ENCODE data around the gene NFE2.
A peak's percentile ranks its signal among the peaks of the same experiment; 100 is the strongest.

The NFE2 gene

DNA sequence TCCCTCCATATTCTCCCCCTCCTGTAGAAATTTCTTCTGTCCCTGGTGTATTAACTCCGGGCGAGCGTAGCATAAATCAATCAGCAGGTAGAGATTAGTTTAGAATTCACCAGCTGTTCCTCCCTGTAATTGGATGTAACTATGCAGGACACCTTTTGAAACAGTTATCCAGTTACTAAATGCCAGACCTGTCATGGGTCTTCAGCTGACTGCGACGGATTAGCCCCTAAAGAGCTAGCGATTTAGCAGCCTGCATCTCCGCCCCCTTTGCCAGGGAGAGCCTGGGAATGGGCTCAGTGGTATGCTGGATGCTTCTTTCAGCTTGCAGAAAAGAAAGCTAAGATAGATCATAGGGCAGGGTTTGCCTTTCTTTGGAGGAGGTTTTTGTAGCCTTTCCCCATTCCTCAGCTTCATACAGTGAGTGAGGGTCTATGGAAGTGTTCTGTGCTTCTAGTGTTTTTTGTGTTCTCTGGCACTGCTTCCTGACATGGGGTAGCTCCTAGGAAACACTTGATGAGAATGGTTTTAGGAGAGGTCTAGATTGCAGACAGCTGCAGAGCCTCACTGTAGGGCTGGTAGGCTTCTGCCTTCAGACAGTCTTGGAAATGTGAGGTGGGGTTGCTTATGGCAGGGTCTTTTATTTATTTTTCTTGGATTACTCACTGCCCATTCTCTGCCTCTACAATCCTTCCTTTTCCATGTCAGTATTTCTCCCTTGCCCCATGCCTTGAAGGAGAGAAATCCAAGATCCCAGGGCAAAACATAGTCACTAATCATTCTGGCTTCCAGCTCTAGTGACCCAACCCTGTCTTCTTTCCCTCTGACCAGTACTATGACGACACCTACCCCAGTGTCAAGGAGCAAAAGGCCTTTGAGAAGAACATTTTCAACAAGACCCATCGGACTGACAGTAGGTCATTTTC lies 40.8 kb upstream of the NFE2 start:
- Histone ChIP-seq H3K36me3 (ENCODE audit: control insufficient read depth in 2 of 2, insufficient read depth in 1 of 2, low read length in 2 of 2) (peaks cover 32 to 62% of the 10 kb centered on the region in 2 experiments), H3K4me3 (ENCODE audit: low read depth, low read length) (no peak overlapping the region), H3K4me1 (ENCODE audit: control insufficient read depth, insufficient read depth, low read length) (peaks cover 6% of the 10 kb centered on the region; the same call in 1 of the 2 replicates), H3K9me3 (ENCODE audit: control insufficient read depth, insufficient read depth, low read depth, low read length) (no peaks in the 10 kb centered on the region), H3K27ac (ENCODE audit: extremely low read depth, low read depth, low read length) (no peak overlapping the region)
- POLR2A ChIA-PET: interaction anchor here (0.7 to 1.8 kb wide), 3 partner anchors 11 to 55 kb away, joined by 3 to 5 read pairs (median 3); no protein-coding TSS in a partner anchor
- TF ChIP-seq GFI1B (tag by site-specific recombination; IDR thresholded peaks at IDR 0.05): no peak
- TF ChIP-seq ZBTB1 (tag by site-specific recombination; IDR thresholded peaks at IDR 0.05): no peak
- no peak for TF ChIP-seq ZNF121 (tag by site-specific recombination; IDR thresholded peaks at IDR 0.05)
- no peak for TF ChIP-seq ZNF664 (tag by site-specific recombination; IDR thresholded peaks at IDR 0.05)
- TF ChIP-seq, protein P1, sequence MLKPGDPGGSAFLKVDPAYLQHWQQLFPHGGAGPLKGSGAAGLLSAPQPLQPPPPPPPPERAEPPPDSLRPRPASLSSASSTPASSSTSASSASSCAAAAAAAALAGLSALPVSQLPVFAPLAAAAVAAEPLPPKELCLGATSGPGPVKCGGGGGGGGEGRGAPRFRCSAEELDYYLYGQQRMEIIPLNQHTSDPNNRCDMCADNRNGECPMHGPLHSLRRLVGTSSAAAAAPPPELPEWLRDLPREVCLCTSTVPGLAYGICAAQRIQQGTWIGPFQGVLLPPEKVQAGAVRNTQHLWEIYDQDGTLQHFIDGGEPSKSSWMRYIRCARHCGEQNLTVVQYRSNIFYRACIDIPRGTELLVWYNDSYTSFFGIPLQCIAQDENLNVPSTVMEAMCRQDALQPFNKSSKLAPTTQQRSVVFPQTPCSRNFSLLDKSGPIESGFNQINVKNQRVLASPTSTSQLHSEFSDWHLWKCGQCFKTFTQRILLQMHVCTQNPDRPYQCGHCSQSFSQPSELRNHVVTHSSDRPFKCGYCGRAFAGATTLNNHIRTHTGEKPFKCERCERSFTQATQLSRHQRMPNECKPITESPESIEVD (tag by site-specific recombination; IDR thresholded peaks at IDR 0.05): peak; percentile 58; the same call in 1 of the 2 replicates
- TF ChIP-seq KLF10 (tag by site-specific recombination; IDR thresholded peaks at IDR 0.05): 0 out of 2 replicates have a peak, but pooled peaks have one; percentile 34
- TF ChIP-seq, protein P2, sequence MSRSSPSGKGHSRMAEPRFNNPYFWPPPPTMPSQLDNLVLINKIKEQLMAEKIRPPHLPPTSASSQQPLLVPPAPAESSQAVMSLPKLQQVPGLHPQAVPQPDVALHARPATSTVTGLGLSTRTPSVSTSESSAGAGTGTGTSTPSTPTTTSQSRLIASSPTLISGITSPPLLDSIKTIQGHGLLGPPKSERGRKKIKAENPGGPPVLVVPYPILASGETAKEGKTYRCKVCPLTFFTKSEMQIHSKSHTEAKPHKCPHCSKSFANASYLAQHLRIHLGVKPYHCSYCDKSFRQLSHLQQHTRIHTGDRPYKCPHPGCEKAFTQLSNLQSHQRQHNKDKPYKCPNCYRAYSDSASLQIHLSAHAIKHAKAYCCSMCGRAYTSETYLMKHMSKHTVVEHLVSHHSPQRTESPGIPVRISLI (tag by site-specific recombination; IDR thresholded peaks at IDR 0.05): no peak
- TF ChIP-seq TCF7L2 (IDR thresholded peaks at IDR 0.05; ENCODE audit: borderline replicate concordance, low read depth, low read length): no peak
- TF ChIP-seq ZNF530 (tag by site-specific recombination; IDR thresholded peaks at IDR 0.05; ENCODE audit: low read depth): no peak
- TF ChIP-seq, protein P3, sequence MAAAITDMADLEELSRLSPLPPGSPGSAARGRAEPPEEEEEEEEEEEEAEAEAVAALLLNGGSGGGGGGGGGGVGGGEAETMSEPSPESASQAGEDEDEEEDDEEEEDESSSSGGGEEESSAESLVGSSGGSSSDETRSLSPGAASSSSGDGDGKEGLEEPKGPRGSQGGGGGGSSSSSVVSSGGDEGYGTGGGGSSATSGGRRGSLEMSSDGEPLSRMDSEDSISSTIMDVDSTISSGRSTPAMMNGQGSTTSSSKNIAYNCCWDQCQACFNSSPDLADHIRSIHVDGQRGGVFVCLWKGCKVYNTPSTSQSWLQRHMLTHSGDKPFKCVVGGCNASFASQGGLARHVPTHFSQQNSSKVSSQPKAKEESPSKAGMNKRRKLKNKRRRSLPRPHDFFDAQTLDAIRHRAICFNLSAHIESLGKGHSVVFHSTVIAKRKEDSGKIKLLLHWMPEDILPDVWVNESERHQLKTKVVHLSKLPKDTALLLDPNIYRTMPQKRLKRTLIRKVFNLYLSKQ (tag by site-specific recombination; IDR thresholded peaks at IDR 0.05; ENCODE audit: borderline replicate concordance): no peak
- no peak for TF ChIP-seq ZNF214 (tag by site-specific recombination; IDR thresholded peaks at IDR 0.05; ENCODE audit: borderline replicate concordance)
- no peak for TF ChIP-seq ZNF19 (tag by site-specific recombination; IDR thresholded peaks at IDR 0.05; ENCODE audit: low read depth)
- CTCF ChIA-PET: interaction anchor here (0.8 to 1.5 kb wide), 3 partner anchors 20 to 47 kb away, joined by 3 to 4 read pairs (median 3); no protein-coding TSS in a partner anchor

DNA sequence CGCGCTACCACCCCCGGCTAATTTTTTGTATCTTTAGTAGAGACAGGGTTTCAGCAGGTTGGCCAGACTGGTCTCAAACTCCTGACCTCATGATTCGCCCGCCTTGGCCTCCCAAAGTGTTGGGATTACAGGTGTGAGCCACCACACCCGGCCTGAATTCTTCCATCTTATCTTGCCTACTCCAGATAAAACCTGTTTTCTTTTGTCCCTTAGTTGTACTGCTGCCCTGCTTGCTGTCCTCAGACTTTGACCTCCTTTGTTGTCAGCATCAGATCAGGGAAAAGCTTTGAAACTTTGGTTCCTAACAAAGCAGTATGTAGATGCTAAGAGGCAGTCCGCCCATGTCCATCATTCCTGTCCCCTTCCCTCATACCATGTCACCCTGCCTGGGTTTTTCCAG lies 40.0 kb upstream of the NFE2 start:
- peaks cover 6% of the 10 kb centered on the region; the same call in 1 of the 2 replicates for H3K4me1 ChIP-seq (ENCODE audit: control insufficient read depth, insufficient read depth, low read length)
- no peaks in the 10 kb centered on the region for H3K9me3 ChIP-seq (ENCODE audit: control insufficient read depth, insufficient read depth, low read depth, low read length)
- H3K4me3 ChIP-seq (ENCODE audit: low read depth, low read length): no peak overlapping the region
- POLR2A ChIA-PET: interaction anchor here (0.7 to 1.2 kb wide), 2 partner anchors 12 to 54 kb away, joined by 3 read pairs; no protein-coding TSS in a partner anchor
- H3K27ac ChIP-seq (ENCODE audit: extremely low read depth, low read depth, low read length): no peak overlapping the region
- peaks cover 26 to 56% of the 10 kb centered on the region in 2 experiments for H3K36me3 ChIP-seq (ENCODE audit: control insufficient read depth in 2 of 2, insufficient read depth in 1 of 2, low read length in 2 of 2)
- CTCF ChIA-PET: interaction anchor here (0.8 to 1.2 kb wide), 2 partner anchors 28 to 46 kb away, joined by 3 read pairs; no protein-coding TSS in a partner anchor
- TF ChIP-seq, protein P4, sequence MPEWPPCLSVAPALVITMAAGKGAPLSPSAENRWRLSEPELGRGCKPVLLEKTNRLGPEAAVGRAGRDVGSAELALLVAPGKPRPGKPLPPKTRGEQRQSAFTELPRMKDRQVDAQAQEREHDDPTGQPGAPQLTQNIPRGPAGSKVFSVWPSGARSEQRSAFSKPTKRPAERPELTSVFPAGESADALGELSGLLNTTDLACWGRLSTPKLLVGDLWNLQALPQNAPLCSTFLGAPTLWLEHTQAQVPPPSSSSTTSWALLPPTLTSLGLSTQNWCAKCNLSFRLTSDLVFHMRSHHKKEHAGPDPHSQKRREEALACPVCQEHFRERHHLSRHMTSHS (tag by site-specific recombination; IDR thresholded peaks at IDR 0.05): no peak
- TF ChIP-seq, protein P5, sequence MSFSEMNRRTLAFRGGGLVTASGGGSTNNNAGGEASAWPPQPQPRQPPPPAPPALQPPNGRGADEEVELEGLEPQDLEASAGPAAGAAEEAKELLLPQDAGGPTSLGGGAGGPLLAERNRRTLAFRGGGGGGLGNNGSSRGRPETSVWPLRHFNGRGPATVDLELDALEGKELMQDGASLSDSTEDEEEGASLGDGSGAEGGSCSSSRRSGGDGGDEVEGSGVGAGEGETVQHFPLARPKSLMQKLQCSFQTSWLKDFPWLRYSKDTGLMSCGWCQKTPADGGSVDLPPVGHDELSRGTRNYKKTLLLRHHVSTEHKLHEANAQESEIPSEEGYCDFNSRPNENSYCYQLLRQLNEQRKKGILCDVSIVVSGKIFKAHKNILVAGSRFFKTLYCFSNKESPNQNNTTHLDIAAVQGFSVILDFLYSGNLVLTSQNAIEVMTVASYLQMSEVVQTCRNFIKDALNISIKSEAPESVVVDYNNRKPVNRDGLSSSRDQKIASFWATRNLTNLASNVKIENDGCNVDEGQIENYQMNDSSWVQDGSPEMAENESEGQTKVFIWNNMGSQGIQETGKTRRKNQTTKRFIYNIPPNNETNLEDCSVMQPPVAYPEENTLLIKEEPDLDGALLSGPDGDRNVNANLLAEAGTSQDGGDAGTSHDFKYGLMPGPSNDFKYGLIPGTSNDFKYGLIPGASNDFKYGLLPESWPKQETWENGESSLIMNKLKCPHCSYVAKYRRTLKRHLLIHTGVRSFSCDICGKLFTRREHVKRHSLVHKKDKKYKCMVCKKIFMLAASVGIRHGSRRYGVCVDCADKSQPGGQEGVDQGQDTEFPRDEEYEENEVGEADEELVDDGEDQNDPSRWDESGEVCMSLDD (tag by site-specific recombination; IDR thresholded peaks at IDR 0.05): no peak
- no peak for TF ChIP-seq ZNF596 (tag by site-specific recombination; IDR thresholded peaks at IDR 0.05)
- no peak for TF ChIP-seq ZNF571 (tag by site-specific recombination; IDR thresholded peaks at IDR 0.05)
- no peak for TF ChIP-seq ZNF155 (tag by site-specific recombination; IDR thresholded peaks at IDR 0.05)
- no peak for TF ChIP-seq ZBTB1 (tag by site-specific recombination; IDR thresholded peaks at IDR 0.05)
- TF ChIP-seq KLF9 (tag by site-specific recombination; IDR thresholded peaks at IDR 0.05; ENCODE audit: low read depth): no peak
- TF ChIP-seq, protein P6, sequence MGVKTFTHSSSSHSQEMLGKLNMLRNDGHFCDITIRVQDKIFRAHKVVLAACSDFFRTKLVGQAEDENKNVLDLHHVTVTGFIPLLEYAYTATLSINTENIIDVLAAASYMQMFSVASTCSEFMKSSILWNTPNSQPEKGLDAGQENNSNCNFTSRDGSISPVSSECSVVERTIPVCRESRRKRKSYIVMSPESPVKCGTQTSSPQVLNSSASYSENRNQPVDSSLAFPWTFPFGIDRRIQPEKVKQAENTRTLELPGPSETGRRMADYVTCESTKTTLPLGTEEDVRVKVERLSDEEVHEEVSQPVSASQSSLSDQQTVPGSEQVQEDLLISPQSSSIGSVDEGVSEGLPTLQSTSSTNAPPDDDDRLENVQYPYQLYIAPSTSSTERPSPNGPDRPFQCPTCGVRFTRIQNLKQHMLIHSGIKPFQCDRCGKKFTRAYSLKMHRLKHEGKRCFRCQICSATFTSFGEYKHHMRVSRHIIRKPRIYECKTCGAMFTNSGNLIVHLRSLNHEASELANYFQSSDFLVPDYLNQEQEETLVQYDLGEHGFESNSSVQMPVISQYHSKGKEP (tag by site-specific recombination; IDR thresholded peaks at IDR 0.05): no peak
- TF ChIP-seq, protein P7, sequence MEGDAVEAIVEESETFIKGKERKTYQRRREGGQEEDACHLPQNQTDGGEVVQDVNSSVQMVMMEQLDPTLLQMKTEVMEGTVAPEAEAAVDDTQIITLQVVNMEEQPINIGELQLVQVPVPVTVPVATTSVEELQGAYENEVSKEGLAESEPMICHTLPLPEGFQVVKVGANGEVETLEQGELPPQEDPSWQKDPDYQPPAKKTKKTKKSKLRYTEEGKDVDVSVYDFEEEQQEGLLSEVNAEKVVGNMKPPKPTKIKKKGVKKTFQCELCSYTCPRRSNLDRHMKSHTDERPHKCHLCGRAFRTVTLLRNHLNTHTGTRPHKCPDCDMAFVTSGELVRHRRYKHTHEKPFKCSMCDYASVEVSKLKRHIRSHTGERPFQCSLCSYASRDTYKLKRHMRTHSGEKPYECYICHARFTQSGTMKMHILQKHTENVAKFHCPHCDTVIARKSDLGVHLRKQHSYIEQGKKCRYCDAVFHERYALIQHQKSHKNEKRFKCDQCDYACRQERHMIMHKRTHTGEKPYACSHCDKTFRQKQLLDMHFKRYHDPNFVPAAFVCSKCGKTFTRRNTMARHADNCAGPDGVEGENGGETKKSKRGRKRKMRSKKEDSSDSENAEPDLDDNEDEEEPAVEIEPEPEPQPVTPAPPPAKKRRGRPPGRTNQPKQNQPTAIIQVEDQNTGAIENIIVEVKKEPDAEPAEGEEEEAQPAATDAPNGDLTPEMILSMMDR (tag by site-specific recombination; IDR thresholded peaks at IDR 0.05): no peak
- no peak for TF ChIP-seq ZNF600 (tag by site-specific recombination; IDR thresholded peaks at IDR 0.05)

Measured in HEK293 (cell line).